Measurements from ENCODE around the gene TMEM43. TPM values are rescaled to one million over a fixed set of nuclear protein-coding genes. Genes with fewer than 3 reads are reported as not detected.
A peak's percentile ranks its signal among the peaks of the same experiment; 100 is the strongest.
"Not testable (repeated sequence)": the region's sequence is repeated elsewhere in the genome, so short reads cannot be mapped to it uniquely, and the experiment has no call there.

Gene TMEM43, protein sequence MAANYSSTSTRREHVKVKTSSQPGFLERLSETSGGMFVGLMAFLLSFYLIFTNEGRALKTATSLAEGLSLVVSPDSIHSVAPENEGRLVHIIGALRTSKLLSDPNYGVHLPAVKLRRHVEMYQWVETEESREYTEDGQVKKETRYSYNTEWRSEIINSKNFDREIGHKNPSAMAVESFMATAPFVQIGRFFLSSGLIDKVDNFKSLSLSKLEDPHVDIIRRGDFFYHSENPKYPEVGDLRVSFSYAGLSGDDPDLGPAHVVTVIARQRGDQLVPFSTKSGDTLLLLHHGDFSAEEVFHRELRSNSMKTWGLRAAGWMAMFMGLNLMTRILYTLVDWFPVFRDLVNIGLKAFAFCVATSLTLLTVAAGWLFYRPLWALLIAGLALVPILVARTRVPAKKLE
- 71.4 TPM for total RNA-seq

DNA sequence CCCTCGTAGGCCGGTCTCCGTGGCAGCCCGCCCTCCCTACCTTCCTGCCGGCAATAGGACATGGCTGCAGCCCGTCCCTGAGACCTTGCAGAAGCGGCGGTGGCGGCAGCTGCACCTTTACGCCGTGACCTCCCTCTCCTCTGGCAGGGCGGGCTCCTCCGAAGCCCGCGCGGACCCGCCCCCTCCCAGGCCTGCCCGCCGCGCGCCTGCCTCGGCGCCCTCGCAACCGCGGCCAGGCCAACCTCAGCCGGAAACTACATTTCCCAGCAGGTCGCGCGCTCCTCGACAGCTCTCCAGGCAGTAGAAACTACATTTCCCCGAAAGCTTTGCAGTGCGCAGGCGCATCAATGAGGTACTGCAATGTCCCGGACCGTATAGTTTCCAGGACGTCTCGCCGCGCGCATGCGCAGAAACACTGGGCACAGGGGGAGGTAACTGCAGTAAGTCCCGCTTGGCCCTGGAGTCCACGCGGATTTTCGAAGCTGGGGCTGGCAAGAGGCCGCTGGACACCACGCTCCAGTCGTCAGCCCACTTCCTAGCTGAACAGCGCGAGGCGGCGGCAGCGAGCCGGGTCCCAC, at the start of gene TMEM43, which contains the start of gene CHCHD4:
Gene TMEM43, plus strand, starts transcription at position 438 of the 578 bp plus-strand sequence. CDS start 142 bp downstream, outside the sequence.
Gene CHCHD4, minus strand, starts transcription at position 256 of the 578 bp plus-strand sequence. Its CDS starts 194 bp downstream, at position 62.
- DNase-seq: peak; percentile 99

DNA sequence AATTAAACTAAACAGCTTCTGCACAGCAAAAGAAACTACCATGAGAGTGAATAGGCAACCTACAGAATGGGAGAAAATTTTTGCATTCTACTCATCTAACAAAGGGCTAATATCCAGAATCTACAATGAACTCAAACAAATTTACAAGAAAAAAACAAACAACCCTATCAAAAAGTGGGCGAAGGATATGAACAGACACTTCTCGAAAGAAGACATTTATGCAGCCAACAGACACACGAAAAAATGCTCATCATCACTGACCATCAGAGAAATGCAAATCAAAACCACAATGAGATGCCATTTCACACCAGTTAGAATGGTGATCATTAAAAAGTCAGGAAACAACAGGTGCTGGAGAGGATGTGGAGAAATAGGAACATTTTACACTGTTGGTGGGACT, 49.6 kb upstream of the TMEM43 start:
- not testable (repeated sequence) for DNase-seq

DNA sequence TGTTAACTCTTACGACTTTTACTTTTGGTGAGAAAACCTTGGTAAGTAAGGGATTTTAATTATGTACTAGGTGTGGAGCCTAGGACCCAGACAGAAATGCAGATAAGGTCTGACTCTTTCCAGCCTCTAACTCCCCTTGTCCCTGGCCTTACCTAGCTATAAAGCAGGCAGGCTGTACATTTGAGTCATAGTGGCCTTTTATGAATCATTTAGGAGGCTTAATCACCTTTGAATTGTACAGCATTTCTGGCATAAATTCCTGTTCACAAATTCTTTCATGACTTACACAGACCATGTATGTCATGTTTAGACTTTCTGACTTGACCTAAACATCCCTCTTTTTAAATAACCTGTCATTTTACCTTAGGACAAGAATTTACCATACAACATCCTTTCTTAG, 47.5 kb upstream of the TMEM43 start:
- no peak for DNase-seq

DNA sequence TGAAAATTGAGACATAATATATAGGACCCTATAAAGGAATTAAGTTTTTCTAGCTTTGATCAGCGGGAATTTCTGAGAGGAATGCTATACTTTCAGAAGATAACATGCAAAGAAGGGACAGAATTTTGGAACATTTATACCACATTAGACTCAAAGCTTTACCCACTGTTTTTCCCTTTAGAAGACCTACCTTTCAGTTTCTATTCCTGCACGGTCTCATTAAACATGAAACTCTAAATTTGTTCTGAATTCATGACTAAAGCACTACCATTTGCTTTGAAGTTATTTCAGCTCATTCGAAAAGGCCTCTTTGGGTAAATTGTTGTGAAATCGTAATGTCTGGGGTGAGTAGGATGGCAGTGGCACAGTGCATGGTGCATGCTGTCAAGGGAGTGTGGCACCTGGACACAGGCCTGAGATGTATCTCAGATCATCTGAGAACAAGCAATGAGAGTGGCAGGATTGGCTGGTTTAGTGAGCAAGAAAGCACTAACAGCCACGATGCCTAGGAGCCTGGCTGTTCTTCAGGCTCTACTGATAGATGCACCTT, 42.7 kb upstream of the TMEM43 start:
- no peak for DNase-seq

DNA sequence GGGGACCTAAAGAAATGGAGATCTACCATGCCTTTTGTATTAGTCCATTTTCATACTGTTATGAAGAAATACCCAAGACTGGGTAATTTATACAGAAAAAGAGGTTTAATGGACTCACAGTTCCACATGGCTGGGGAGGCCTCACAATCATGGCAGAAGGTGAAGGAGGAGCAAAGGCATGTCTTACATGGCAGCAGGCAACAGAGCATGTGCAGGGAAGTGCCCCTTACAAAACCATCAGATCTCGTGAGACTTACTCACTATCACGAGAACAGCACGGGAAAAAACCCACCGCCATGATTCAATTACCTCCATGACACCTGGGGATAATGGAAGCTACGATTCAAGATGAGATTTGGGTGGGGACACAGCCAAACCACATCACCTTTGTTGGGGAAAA, 37.4 kb upstream of the TMEM43 start:
- not testable (repeated sequence) for DNase-seq

DNA sequence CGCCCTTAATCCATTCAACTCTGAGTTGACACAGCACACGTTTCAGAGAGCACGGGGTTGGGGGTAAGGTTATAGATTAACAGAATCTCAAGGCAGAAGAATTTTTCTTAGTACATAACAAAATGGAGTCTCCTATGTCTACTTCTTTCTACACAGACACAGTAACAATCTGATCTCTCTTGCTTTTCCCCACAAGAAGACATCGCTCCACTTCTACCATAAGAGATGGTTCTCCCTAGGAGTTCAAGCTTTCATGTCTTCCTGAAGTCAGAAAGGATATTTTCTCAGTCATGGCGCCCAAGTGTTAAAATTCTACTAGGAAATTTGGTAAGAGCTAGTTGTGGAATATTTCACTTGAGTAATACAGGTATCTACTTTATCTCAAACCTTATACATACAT, 32.9 kb upstream of the TMEM43 start:
- not testable (repeated sequence) for DNase-seq

DNA sequence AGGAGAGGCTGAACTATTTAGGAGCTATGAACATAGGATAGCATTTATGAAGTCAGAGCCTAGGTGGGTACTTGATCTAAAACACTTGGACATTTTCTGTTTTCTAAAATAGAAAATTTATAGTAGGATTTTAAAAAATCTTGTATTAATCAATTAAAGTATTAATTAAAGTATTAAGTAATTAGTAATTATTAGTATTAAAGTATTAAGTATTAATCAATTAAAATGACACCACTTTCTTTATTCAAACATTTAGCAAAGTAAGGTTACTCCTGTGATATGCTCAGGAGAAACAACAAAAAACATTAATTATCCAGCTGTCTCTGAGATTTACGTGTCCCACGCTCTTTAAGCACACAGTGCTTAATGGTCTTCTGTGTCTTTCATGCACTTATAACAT, 32.4 kb upstream of the TMEM43 start:
- no peak for DNase-seq

DNA sequence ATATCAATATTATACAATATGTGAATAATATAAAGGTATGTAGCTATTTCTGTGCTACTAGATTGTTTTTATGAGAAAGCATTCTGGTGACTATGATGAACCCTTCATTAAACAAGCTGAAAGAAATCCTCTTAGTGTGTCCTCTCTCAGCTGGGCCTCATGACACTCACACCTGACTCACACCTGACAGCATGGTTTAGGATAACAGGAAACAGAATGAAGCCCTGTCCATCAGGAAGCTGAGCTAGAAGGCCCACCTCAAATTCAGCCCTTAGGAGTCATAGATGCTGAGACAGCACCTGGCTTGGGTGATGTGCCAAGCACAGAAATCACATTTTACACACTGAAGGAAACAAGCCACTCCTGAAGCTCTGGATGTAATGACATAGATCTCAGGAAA, 31.0 kb upstream of the TMEM43 start:
- no peak for DNase-seq

DNA sequence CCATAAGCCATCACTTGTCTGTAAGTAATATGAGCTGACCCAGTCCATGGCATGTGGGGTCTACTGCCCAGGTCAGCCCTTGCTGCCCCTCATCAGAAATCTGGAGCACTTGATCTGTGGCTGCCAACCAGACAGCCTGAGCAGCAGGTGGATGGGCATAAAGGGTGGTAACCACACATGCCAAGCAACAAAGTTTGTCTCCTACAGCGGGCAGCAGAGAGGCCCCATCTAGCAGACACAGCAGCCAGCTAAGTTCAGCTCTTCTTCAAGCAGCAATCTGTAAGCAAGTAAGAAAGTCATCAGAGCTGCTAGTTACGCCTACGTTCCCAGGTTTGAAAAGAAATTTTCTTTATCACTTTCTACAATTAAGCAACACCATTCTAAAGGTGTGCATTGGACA, 28.1 kb upstream of the TMEM43 start:
- DNase-seq: no peak

DNA sequence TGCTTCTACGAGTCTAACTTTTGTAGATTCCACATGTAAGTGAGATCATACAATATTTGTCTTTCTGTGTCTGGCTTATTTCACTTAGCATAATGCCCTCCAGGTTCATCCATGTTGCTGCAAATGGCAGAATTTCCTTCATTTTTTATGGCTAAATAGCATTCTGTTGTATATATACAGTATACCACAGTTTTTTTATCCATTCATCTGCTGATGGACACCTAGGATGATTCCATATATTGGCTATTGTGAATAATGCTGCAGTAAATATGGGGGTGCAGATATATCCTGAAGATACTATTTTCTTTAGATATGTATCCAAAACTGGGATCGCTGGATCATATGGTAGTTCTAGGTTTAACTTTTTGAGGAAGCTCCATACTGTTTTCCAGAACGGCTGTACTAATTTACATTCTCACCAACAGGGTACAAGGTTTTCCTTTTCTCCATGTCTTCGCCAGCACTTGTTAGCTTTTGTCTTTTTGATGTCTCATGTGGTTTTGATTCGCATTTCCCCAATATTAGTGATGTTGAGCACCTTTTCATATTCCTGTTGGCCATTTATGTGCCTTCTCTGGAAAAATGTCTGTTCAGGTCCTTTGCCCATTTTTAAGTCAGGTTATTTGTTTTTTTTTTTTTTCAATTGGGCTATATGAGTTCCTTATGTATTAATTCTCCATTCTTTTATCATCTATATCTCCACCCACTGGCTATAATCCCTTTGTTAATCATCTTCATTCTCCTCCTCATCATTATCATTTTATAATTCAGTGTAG, 27.0 kb upstream of the TMEM43 start:
- no peak for DNase-seq

DNA sequence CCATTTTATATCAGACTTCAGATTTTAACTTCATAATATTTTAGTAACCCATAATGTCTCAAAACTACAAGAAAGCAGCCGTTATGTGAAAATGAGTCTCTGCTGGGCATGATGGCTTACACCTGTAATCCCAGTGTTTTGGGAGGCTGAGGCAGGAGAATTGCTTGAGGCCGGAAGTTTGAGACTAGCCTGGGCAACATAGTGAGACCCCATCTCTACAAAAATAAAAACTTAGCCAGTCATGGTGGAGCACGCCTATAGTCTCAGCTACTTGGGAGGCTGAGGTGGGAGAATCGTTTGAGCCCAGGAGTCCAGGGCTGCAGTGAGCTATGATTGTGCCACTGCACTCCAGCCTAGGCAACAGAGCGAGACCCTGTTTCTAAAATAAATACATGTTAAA, 15.0 kb upstream of the TMEM43 start:
- DNase-seq: not testable (repeated sequence)

DNA sequence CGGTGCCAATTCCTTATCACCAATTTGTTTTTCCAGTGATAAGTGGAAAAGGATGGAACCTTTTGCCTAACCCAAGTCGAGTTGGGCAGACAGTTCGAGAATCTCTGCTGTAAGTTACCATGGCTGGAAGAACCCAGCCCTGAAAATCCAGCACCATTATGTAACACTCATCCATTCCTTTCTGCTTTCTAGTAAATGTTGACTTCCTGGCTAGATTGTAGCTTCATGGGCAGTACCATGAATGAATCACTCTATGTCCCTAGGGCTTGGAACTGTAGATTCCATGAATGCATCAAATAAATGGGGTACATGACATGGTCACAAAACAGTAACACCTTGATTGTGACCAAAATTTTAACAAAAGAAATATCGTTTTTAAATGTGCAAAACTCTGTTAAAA, 14.2 kb upstream of the TMEM43 start:
- DNase-seq: no peak

DNA sequence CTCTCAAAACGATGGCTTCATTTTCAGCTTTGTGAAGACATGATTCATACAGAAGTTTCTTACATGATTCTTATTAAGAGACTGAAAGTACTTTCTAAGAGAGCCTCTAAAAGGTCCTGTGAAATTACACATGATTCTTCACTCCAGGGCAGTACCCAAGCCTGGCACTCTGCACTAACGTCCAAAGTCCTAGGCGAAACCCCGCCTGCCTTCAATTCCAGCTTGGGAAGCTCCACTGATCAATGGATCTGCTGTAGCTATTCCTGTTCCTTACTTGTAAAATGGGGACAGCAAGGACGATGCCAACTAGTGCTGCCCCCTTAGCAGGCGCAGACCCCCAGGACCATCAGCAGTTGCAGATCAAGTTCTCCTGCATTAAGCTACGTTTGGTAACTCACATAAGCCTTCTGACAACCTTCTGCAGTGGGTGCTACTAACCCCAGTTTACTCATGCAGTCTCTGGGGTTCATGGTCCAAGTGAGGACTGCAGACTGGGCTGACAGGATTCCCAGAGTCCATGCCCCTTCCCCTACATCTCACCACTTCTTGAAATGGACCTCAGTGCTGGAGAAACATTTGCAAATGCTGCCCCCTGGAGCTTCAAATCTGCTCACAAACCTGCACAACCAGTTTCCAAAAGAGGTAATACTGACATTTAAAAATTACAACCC, 10.8 kb upstream of the TMEM43 start:
- no peak for DNase-seq

DNA sequence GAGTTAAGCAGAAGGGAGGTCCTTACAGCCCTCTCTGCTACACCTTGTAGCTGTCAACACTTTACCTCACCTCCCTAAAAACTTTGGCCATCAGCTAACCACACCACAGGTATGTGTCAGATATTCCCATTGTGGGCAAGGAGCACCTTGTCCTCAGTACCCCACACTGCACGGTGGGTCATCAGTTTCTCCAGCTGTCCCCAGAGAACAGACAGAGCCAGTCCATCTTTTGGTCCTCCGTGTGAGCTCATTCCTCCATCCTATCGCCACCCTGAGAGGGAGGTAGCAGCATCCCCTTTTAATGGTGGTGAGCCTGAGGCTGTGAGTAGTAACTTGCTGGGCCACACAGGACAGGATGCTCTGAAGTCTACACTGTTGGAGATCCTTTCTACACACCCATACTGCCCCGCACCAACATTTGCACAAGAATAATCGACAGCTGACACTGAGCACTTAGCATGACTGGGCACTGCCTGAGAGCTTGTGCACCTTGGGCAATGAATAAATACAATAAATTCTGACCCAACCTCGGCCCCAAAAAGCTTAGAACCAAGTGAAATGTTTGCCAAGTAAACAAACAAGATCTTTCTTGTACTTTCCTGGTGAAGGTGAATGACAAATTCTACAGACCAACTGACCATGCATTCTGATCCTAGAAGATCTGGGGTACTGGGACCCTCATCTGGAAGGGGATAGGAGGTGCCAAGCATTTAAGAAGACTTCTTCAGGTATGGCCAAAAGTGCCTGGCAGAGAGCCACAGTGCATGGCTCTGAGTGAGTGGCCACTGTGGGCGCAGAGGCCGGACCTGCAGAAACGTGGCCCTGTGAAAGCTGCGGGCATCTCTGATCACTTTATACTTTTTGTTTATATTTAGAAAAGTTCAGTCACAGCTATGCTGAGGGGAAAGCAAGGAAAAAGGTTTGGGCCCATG, 7.1 kb upstream of the TMEM43 start:
- no peak for DNase-seq

DNA sequence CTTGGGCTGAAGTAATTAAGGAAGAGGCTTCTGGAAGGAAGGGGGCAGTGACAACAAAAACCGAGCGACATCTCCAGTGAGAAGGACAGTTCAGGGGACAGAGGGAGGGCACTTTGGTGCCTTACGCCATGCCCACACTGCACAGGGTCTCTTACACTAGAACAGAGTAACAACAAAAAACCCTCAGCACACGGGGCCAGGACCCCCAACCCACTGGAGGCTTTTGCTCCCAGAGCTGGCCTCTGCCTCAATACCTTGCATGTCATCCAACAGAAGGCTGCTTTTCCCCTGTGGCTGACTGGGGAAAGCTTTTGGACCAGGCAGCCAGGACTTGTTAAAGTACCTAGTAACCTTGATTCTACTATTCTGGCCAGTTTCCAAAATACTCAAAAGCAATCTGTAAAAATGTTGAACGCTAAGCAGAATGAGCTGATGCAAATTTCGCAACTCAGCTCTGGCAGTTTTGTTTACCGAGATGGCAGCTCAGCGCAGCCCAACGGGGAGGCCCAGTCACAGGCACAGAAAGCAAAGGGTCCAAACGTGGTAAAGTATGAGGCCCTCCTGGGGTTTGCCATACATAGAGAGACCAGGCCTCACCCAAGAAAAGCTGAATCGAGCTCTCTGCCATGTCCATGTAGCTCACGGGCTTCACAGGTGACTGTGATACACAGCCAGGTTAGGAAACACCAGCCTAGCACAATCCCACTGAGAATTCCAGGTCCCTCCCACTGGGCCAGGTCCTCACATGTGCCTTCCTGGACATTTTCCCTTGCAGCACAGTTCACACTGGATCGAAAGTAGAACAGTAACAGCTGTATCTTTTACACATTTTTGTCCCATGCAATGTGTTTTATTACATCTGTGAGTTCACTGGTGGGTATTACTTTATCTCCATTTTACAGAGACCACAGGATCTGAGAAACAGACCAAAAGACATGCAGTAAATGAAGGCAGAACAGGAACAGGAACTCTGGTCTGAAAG, 6.2 kb upstream of the TMEM43 start:
- no peak for DNase-seq

DNA sequence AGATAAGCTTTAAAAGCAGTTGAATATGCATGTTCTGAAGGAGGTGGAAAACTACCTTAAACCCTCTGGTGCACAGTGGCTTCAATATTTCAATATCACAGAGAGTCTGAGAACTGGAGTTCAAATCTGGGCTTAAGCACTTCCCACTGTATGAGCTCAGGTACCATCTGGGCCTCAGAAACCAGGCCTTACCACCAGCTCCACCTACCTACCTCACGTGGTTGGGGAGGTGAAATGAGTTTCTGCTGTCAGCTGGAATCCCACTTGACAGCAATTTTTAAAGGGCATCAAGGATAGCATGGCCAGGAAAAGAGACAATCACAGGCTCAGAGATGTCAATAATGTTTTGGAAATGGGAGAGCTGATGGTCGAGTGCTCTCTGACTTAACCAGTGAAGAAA, 5.2 kb upstream of the TMEM43 start:
- no peak for DNase-seq

DNA sequence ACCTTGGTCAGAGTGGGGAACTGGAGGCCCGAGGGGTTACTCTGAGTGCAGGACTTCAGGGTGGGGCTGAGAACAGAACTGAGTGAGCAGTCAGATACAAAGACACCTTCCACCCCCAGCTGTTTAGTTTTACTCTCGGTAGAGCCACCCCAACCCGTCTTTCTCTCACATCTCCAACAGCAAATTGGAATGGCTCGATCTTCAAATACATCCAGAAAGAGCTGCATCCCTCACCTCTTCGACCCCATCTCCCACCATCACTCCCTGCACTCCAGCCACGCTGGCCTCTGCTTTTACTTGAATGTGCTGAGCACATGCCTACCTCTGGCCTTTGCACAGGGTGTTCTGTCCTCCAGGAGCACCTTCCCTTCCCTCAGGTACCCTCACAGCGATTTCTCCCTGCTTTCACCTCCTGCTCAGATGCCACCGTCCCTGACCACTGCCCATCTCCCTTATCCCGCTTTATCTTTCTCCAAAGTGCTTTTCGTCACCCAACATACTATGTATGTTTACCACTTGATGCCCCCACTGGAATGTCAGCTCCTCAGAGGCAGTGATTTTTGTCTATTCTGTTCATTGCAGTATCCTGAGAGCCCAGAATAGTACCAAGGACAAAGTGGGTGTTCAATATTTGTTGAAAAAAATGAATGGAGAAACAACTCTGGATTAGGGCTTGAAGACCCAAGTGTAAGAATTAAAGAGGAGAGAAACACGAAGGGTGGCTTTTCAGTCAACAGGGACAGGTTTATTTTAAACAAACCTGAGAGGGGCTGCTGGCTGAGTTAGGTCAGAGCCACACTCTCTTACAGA, 4.5 kb upstream of the TMEM43 start:
- DNase-seq: no peak

DNA sequence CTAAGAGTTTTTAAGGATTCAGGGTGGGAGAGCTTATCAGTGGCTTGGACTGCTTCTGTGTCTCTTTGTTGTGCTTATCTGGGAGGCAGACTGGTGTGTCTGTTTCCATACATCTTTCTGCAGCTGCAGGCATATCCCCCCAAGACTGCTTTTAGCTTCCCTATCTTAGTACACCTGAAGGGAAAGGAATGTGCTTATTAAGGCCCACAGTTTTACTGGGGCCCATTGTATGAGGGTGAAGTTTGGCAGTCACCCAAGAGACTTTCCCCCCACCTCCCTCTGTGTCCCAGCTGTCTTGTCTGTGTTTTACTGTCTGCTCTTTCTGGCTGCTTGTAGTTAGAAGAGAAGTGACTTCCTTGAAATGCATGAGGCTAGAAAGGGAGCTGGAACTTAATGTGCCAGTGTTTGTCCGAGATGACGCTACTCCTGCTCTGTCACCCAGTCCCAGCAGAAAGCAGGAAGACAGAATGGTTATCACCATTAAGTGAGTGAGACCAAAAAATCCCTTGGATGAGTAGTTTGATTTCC, 3.9 kb upstream of the TMEM43 start:
- DNase-seq: not testable (repeated sequence)

DNA sequence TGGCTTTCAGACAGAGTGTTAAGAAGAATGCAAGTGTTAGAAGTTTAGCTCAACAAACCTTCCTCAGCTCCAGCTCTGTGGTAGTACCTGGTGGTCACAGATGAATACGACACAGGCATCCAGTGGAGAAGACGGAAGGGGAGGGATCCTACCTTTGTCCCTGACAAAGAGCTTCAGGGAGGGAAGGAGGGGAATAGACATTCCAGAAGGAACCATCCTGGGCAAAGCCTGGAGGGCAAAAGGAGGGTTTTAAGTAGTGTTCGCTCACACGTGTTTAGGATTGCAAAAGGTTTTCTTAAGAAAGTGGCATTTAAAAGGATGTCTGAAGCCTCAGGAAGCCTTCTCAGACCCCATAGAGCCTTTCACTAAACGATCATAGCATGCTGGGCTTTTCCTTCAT, 3.0 kb upstream of the TMEM43 start:
- no peak for DNase-seq

Data from skin of body (tissue), 2 donors.